IPS-NIHi7 (cell line): ENCODE measurements around the gene S100A3.
"Not testable (repeated sequence)": the region's sequence is repeated elsewhere in the genome, so short reads cannot be mapped to it uniquely, and the experiment has no call there.

ENCODE experiments used
- DNase-seq: peaks from one replicate; pipeline ENCODE4 v3.0.0; 2012; ENCODE audit warnings: mixed read lengths; ENCODE audit errors: extremely low spot score

The S100A3 gene

GRCh38 chr1:153548722-153549688 is at the start of gene S100A3:
TSS of gene S100A3 (minus strand) at chr1:153549258. CDS start at chr1:153548485, 773 bp downstream.
- DNase-seq = peak; percentile 5

GRCh38 chr1:153598309-153599172 is 49.5 kb upstream of the S100A3 start:
- peak; percentile 84 for DNase-seq

- DNase-seq = no peak
Observed at GRCh38 chr1:153597206-153597605, 48.1 kb upstream of the S100A3 start.

- no peak for DNase-seq
Observed at GRCh38 chr1:153592748-153593147, 43.7 kb upstream of the S100A3 start.

- DNase-seq = no peak
Observed at GRCh38 chr1:153588482-153588881, 39.4 kb upstream of the S100A3 start.

- not testable (repeated sequence) for DNase-seq
Observed at GRCh38 chr1:153588033-153588432, 39.0 kb upstream of the S100A3 start.

- DNase-seq = no peak
Observed at GRCh38 chr1:153587314-153587713, 38.3 kb upstream of the S100A3 start.

- DNase-seq = no peak
Observed at GRCh38 chr1:153586347-153586746, 37.3 kb upstream of the S100A3 start.

- no peak for DNase-seq
Observed at GRCh38 chr1:153585006-153585405, 35.9 kb upstream of the S100A3 start.

- DNase-seq = no peak
Observed at GRCh38 chr1:153583976-153584375, 34.9 kb upstream of the S100A3 start.

- not testable (repeated sequence) for DNase-seq
Observed at GRCh38 chr1:153583514-153583913, 34.5 kb upstream of the S100A3 start.

GRCh38 chr1:153582836-153583235 is 33.8 kb upstream of the S100A3 start:
- DNase-seq = not testable (repeated sequence)

GRCh38 chr1:153578936-153579335 is 29.9 kb upstream of the S100A3 start:
- no peak for DNase-seq

GRCh38 chr1:153578490-153578889 is 29.4 kb upstream of the S100A3 start:
- DNase-seq = no peak

- DNase-seq = no peak
Observed at GRCh38 chr1:153577624-153578051, 28.6 kb upstream of the S100A3 start.

GRCh38 chr1:153577138-153577537 is 28.1 kb upstream of the S100A3 start:
- DNase-seq = no peak

- not testable (repeated sequence) for DNase-seq
Observed at GRCh38 chr1:153575497-153575896, 26.4 kb upstream of the S100A3 start.

GRCh38 chr1:153575081-153575491 is 26.0 kb upstream of the S100A3 start:
- DNase-seq = not testable (repeated sequence)

GRCh38 chr1:153573351-153573750 is 24.3 kb upstream of the S100A3 start:
- DNase-seq = no peak

GRCh38 chr1:153572569-153573015 is 23.5 kb upstream of the S100A3 start:
- peak; percentile 66 for DNase-seq

- DNase-seq = no peak
Observed at GRCh38 chr1:153571706-153572105, 22.6 kb upstream of the S100A3 start.

- DNase-seq = no peak
Observed at GRCh38 chr1:153570874-153571273, 21.8 kb upstream of the S100A3 start.
